HG02981 (cell line): Measurements from ENCODE around the gene SEC14L2.

Experiments used
- ATAC-seq: cut with Tn5 transposase; IDR thresholded peaks from one replicate; pipeline ENCODE4 v1.9.1; 2021; ENCODE audit warnings: mild to moderate bottlenecking, moderate library complexity; ENCODE audit not compliant: unreplicated experiment

Gene SEC14L2

GRCh38 chr22:30396871-30397655, at the start of gene SEC14L2:
SEC14L2 (plus strand) TSS chr22:30397018; CDS start chr22:30397117, 99 bp downstream.
- ATAC-seq = no peak

- no peak for ATAC-seq
Observed at GRCh38 chr22:30347255-30347892, 49.4 kb upstream of the SEC14L2 start.

- no peak for ATAC-seq
Observed at GRCh38 chr22:30348404-30348803, 48.4 kb upstream of the SEC14L2 start.

GRCh38 chr22:30348809-30349208, 48.0 kb upstream of the SEC14L2 start:
- ATAC-seq = no peak

- ATAC-seq = no peak
Observed at GRCh38 chr22:30351226-30351625, 45.6 kb upstream of the SEC14L2 start.

- ATAC-seq = no peak
Observed at GRCh38 chr22:30354644-30355043, 42.2 kb upstream of the SEC14L2 start.

GRCh38 chr22:30356449-30357235, 40.2 kb upstream of the SEC14L2 start, which contains the start of the genes CCDC157 and SF3A1:
CCDC157 (plus strand) TSS chr22:30357007; CDS start chr22:30366001, 8,994 bp downstream.
SF3A1 (minus strand) TSS chr22:30356894; CDS start chr22:30356792, 102 bp downstream.
- peak; percentile 84 for ATAC-seq

GRCh38 chr22:30357236-30357570, 39.6 kb upstream of the SEC14L2 start:
- no peak for ATAC-seq

- ATAC-seq = no peak
Observed at GRCh38 chr22:30357650-30358215, 39.1 kb upstream of the SEC14L2 start.

- ATAC-seq = no peak
Observed at GRCh38 chr22:30358541-30358940, 38.3 kb upstream of the SEC14L2 start.

GRCh38 chr22:30361916-30362650, 34.7 kb upstream of the SEC14L2 start:
- no peak for ATAC-seq

- no peak for ATAC-seq
Observed at GRCh38 chr22:30362651-30363281, 34.1 kb upstream of the SEC14L2 start.

- ATAC-seq = no peak
Observed at GRCh38 chr22:30365891-30366290, 30.9 kb upstream of the SEC14L2 start.

GRCh38 chr22:30368420-30368819, 28.4 kb upstream of the SEC14L2 start:
- no peak for ATAC-seq

- ATAC-seq = no peak
Observed at GRCh38 chr22:30370641-30371230, 26.1 kb upstream of the SEC14L2 start.

GRCh38 chr22:30371321-30371720, 25.5 kb upstream of the SEC14L2 start:
- no peak for ATAC-seq

GRCh38 chr22:30371981-30372380, 24.8 kb upstream of the SEC14L2 start:
- no peak for ATAC-seq

GRCh38 chr22:30372915-30373314, 23.9 kb upstream of the SEC14L2 start:
- no peak for ATAC-seq
